H1 (cell line): ENCODE data around the gene LITAF. TPM values are rescaled to one million over a fixed set of nuclear protein-coding genes. Genes with fewer than 3 reads are reported as not detected.

Experiments used
- CTCF ChIA-PET: fragments of 300-600 bp; sonication (Branson Sonifier 250); formaldehyde crosslinking; loops from one replicate; lab custom pipeline; 2021; ENCODE audit not compliant: partially characterized antibody; lab: Charles Lee
- POLR2A ChIA-PET: fragments of 300-600 bp; sonication (Branson Sonifier 250); formaldehyde crosslinking; loops from one replicate; lab custom pipeline; 2021; ENCODE audit warnings: inconsistent platforms; ENCODE audit not compliant: partially characterized antibody; lab: Charles Lee
- DNase-seq, 2 experiments: peaks; one replicate each; pipeline versions ENCODE4 v3.0.0 to v3.0.0-alpha.2; 2010 to 2022; ENCODE audit warnings: low spot score in 2 of 2, low read depth in 1 of 2, mixed read lengths in 1 of 2
- FAIRE-seq: peaks from 2 replicates; lab custom pipeline; 2011; peaks lifted over from hg19 to GRCh38; lab: Jason Lieb, UNC
- H2AFZ ChIP-seq: 2 replicates; pipeline ENCODE4 v1.8.1; 2012; ENCODE audit warnings: low read length, inconsistent platforms
- H2AK5ac ChIP-seq: 2 replicates; pipeline ENCODE4 v1.6.1; 2013; ENCODE audit warnings: low read depth, low read length
- H2BK120ac ChIP-seq: replicated peaks from 2 replicates; pipeline ENCODE3; 2013; ENCODE audit warnings: low read depth, low read length, inconsistent platforms
- H2BK12ac ChIP-seq: 2 replicates; pipeline ENCODE4 v1.6.1; 2013; ENCODE audit warnings: low read depth, low read length
- H2BK15ac ChIP-seq: 2 replicates; pipeline ENCODE4 v1.6.1; 2013; ENCODE audit warnings: low read length
- H2BK20ac ChIP-seq: 2 replicates; pipeline ENCODE4 v1.6.1; 2013; ENCODE audit warnings: low read length
- H2BK5ac ChIP-seq: 2 replicates; pipeline ENCODE4 v1.6.1; 2013; ENCODE audit warnings: low read depth, low read length
- H3K14ac ChIP-seq: 2 replicates; pipeline ENCODE4 v1.6.1; 2013; ENCODE audit warnings: inconsistent platforms; ENCODE audit not compliant: insufficient read length
- H3K18ac ChIP-seq: 2 replicates; pipeline ENCODE4 v1.6.1; 2013; ENCODE audit warnings: low read length; ENCODE audit errors: extremely low read depth
- H3K23ac ChIP-seq: 2 replicates; pipeline ENCODE4 v1.6.1; 2013; ENCODE audit warnings: inconsistent platforms; ENCODE audit not compliant: insufficient read length
- H3K23me2 ChIP-seq: 2 replicates; pipeline ENCODE4 v1.6.1; 2013; ENCODE audit warnings: low read depth, low read length
- H3K27ac ChIP-seq: 2 replicates; pipeline ENCODE4 v1.6.1; 2011; ENCODE audit warnings: low read depth, low read length, inconsistent platforms
- H3K27me3 ChIP-seq, 4 experiments: replicated peaks in 1 of 4; 1 replicate in 1 of 4; 2 replicates in 3 of 4; pipeline versions ENCODE4 v1.6.1 to v1.8.1; 2011 to 2013; ENCODE audit warnings: low read length in 3 of 4, mild to moderate bottlenecking in 3 of 4, inconsistent platforms in 2 of 4, mixed read lengths in 2 of 4, moderate library complexity in 1 of 4; ENCODE audit not compliant: control insufficient read depth in 3 of 4, insufficient read depth in 3 of 4; ENCODE audit errors: extremely low read depth in 1 of 4
- H3K36me3 ChIP-seq, 4 experiments: 2 replicates each; pipeline versions ENCODE4 v1.6.1 to v1.8.1; 2011 to 2013; ENCODE audit warnings: mild to moderate bottlenecking in 4 of 4, low read length in 3 of 4, moderate library complexity in 2 of 4, control low read depth in 1 of 4, inconsistent platforms in 1 of 4; ENCODE audit not compliant: insufficient read depth in 4 of 4, control insufficient read depth in 2 of 4
- H3K4ac ChIP-seq: replicated peaks from 2 replicates; pipeline ENCODE3; 2013; ENCODE audit warnings: low read length, low read depth, mixed read lengths, inconsistent platforms; ENCODE audit not compliant: insufficient read length
- H3K4me1 ChIP-seq, 4 experiments: replicated peaks in 1 of 4; 1 replicate in 1 of 4; 2 replicates in 3 of 4; pipeline versions ENCODE4 v1.6.1 to v1.8.1; 2011 to 2013; ENCODE audit warnings: low read length in 3 of 4, inconsistent platforms in 2 of 4, mixed read lengths in 1 of 4; ENCODE audit not compliant: insufficient read depth in 4 of 4, control insufficient read depth in 3 of 4
- H3K4me2 ChIP-seq, 2 experiments: 2 replicates each; pipeline versions ENCODE4 v1.6.1 to v1.8.1; 2011 to 2013; ENCODE audit warnings: low read depth in 2 of 2, low read length in 2 of 2, control low read depth in 1 of 2, inconsistent platforms in 1 of 2, mild to moderate bottlenecking in 1 of 2; ENCODE audit not compliant: insufficient read depth in 1 of 2
- H3K4me3 ChIP-seq, 4 experiments: fragments of 200-600, 300-600 bp in 1 of 4; sonication (generic), shearing (Covaris generic), sonication (Bioruptor Twin) in 1 of 4; 2 replicates each; pipeline versions ENCODE4 v1.5.1 to v1.8.1; 2011 to 2016; ENCODE audit warnings: low read length in 4 of 4, low read depth in 3 of 4, control low read depth in 2 of 4, inconsistent platforms in 2 of 4, mild to moderate bottlenecking in 2 of 4, mixed read lengths in 1 of 4, moderate library complexity in 1 of 4; ENCODE audit not compliant: insufficient read depth in 2 of 4; ENCODE audit errors: extremely low read depth in 1 of 4
- H3K56ac ChIP-seq: replicated peaks from 2 replicates; pipeline ENCODE3; 2013; ENCODE audit warnings: low read depth, mild to moderate bottlenecking, mixed read lengths, low read length, inconsistent platforms; ENCODE audit not compliant: insufficient read length
- H3K79me1 ChIP-seq: 2 replicates; pipeline ENCODE4 v1.6.1; 2013; ENCODE audit warnings: low read depth, low read length, control low read depth
- H3K79me2 ChIP-seq, 2 experiments: 2 replicates each; pipeline versions ENCODE4 v1.6.1 to v1.8.1; 2012 to 2013; ENCODE audit warnings: low read length in 2 of 2, mild to moderate bottlenecking in 2 of 2, inconsistent platforms in 1 of 2; ENCODE audit not compliant: insufficient read depth in 2 of 2, control insufficient read depth in 1 of 2
- H3K9ac ChIP-seq, 4 experiments: replicated peaks in 1 of 4; 1 replicate in 1 of 4; 2 replicates in 3 of 4; pipeline versions ENCODE4 v1.6.1 to v1.8.1; 2011 to 2013; ENCODE audit warnings: low read depth in 3 of 4, low read length in 3 of 4, control low read depth in 2 of 4, mild to moderate bottlenecking in 2 of 4, moderate library complexity in 2 of 4, inconsistent platforms in 1 of 4; ENCODE audit errors: extremely low read depth in 1 of 4
- H3K9me3 ChIP-seq, 2 experiments: 2 replicates each; pipeline versions ENCODE4 v1.6.1 to v1.8.1; 2012 to 2013; ENCODE audit warnings: mild to moderate bottlenecking in 2 of 2, moderate library complexity in 2 of 2, control low read depth in 1 of 2, inconsistent platforms in 1 of 2, low read depth in 1 of 2, low read length in 1 of 2, mixed read lengths in 1 of 2; ENCODE audit not compliant: insufficient read depth in 2 of 2
- H4K20me1 ChIP-seq, 2 experiments: replicated peaks in 1 of 2; 2 replicates each; pipeline versions ENCODE3 to v1.8.1; 2011 to 2013; ENCODE audit warnings: inconsistent platforms in 2 of 2, low read length in 2 of 2, mild to moderate bottlenecking in 1 of 2; ENCODE audit not compliant: insufficient read depth in 2 of 2, control insufficient read depth in 1 of 2
- H4K5ac ChIP-seq: 2 replicates; pipeline ENCODE4 v1.6.1; 2013; ENCODE audit warnings: low read length, low read depth, mixed read lengths, inconsistent platforms; ENCODE audit not compliant: insufficient read length
- H4K8ac ChIP-seq: 2 replicates; pipeline ENCODE4 v1.8.0; 2013; ENCODE audit warnings: mild to moderate bottlenecking, moderate library complexity, low read length, inconsistent platforms; ENCODE audit not compliant: insufficient read depth; ENCODE audit errors: extremely low read depth
- H4K91ac ChIP-seq: replicated peaks from 2 replicates; pipeline ENCODE3; 2013; ENCODE audit warnings: low read length, mixed read lengths, inconsistent platforms; ENCODE audit not compliant: insufficient read length
- ATF2 ChIP-seq: IDR thresholded peaks from 2 replicates; pipeline ENCODE4 v1.6.1; 2012; ENCODE audit warnings: low read length, inconsistent platforms
- CBX8 ChIP-seq: fragments of 300-800, 300-1000 bp; sonication (generic); IDR thresholded peaks from 2 replicates; pipeline ENCODE4 v1.7.1; 2016; ENCODE audit warnings: low read depth, low read length, borderline replicate concordance
- GTF2F1 ChIP-seq: IDR thresholded peaks from 2 replicates; pipeline ENCODE4 v1.6.1; 2012; ENCODE audit warnings: low read depth, low read length, improper control_type of control experiment, borderline replicate concordance
- KDM5A ChIP-seq: fragments of 200-600 bp; IDR thresholded peaks from 2 replicates; pipeline ENCODE4 v1.7.1; 2012; ENCODE audit warnings: mild to moderate bottlenecking, low read length, inconsistent platforms, mixed read lengths
- MAFK ChIP-seq: IDR thresholded peaks from 2 replicates; pipeline ENCODE4 v1.6.1; 2012; ENCODE audit warnings: low read depth, mild to moderate bottlenecking, improper control_type of control experiment, low read length
- SAP30 ChIP-seq: fragments of 300-600 bp; sonication (generic); IDR thresholded peaks from 2 replicates; pipeline ENCODE4 v1.7.1; 2012; ENCODE audit warnings: low read length, moderate library complexity, mild to moderate bottlenecking, inconsistent platforms; ENCODE audit not compliant: insufficient read depth, insufficient replicate concordance
- SP4 ChIP-seq: IDR thresholded peaks from 2 replicates; pipeline ENCODE4 v1.6.1; 2012; ENCODE audit warnings: low read length, inconsistent platforms
- WGBS, 2 experiments: shearing (Covaris generic) in 1 of 2; methylation state at CpG; one replicate each; pipeline versions ENCODE4 v1.1.6 to v1.1.7; 2013 to 2015; ENCODE audit warnings: low lambda C conversion rate in 2 of 2, mixed read lengths in 2 of 2, inconsistent platforms in 1 of 2, low coverage in 1 of 2, missing lambda C conversion rate in 1 of 2; ENCODE audit not compliant: insufficient replicate concordance in 2 of 2, insufficient coverage in 1 of 2, insufficient read length in 1 of 2; ENCODE audit errors: extremely low coverage in 1 of 2, missing lambda C conversion rate in 1 of 2; 5-methylcytosine and 5-hydroxymethylcytosine counted together
- polyA plus RNA-seq, 7 experiments: library from polyadenylated mRNA; depleted of rRNA in 3 of 7; stranded (reverse) in 5 of 7; unstranded in 2 of 7; fragments of >200 nt in 5 of 7; fragments of 200-250 nt in 2 of 7; gene quantifications; 1 replicate in 5 of 7; 2 replicates in 1 of 7; 4 replicates in 1 of 7; pipeline versions ENCODE4 v1.2.1 to v1.2.3, GENCODE V29; 2011 to 2013; ENCODE audit warnings: missing spikeins in 2 of 7, mixed read lengths in 2 of 7
- total RNA-seq: library from RNA; stranded (reverse); fragmentation: NEBNext Ultra II Directional; extraction: Animal tissue kit (Norgen Biotek cat#: 25700); gene quantifications from 2 replicates; pipeline ENCODE4 v1.2.1, GENCODE V29; 2021
- TF ChIP-seq, protein P1 (sequence below): IDR thresholded peaks from 2 replicates; pipeline ENCODE4 v1.6.1; 2011; ENCODE audit warnings: low read length, improper control_type of control experiment

The LITAF gene
- total and polyA plus RNA-seq, 2 of the 8 experiments (the other 6 are each of a cell fraction or from before 2014, with no cell fraction given) = 165 to 205 TPM

- peak overlapping the region; percentile 75 for H2BK120ac ChIP-seq
- peak overlapping the region; percentile 43; the same call in 1 of the 2 replicates for H2BK20ac ChIP-seq
- H3K4me3 ChIP-seq = peak overlapping the region in 1 of 4 experiments; percentile 48; a peak in 2 of 8 replicates
- H3K4me1 ChIP-seq = peaks cover 9 to 35% (median 28%) of the 10 kb centered on the region in 4 experiments
- H2BK15ac ChIP-seq = no peak overlapping the region
- H3K9me3 ChIP-seq = no peaks in the 10 kb centered on the region; a peak in 1 of 4 replicates
- peak overlapping the region; percentile 75; the same call in 1 of the 2 replicates for H2BK5ac ChIP-seq
- H3K79me1 ChIP-seq = peaks cover 15% of the 10 kb centered on the region
- no peak overlapping the region for H3K23ac ChIP-seq
- DNase-seq (no peak), FAIRE-seq (no peak)
- no peak overlapping the region for H4K8ac ChIP-seq
- H3K56ac ChIP-seq = no peak overlapping the region
- H3K9ac ChIP-seq = no peak overlapping the region
- H3K27ac ChIP-seq = no peak overlapping the region; the same call in 1 of the 2 replicates
- H4K5ac ChIP-seq = peak overlapping the region; percentile 55
- peaks cover 7% of the 10 kb centered on the region for H3K23me2 ChIP-seq
- peaks cover 17 to 82% of the 10 kb centered on the region in 2 experiments for H3K79me2 ChIP-seq
- no peak overlapping the region for H2BK12ac ChIP-seq
- ChIA-PET POLR2A (interaction anchor here (0.9 to 3.1 kb wide), 7 partner anchors 12 to 55 kb away, joined by 3 to 12 read pairs (median 4); no protein-coding TSS in a partner anchor), CTCF (interaction anchor here (1.1 to 4.2 kb wide), 9 partner anchors 14 to 619 kb away, joined by 3 to 24 read pairs (median 4); no protein-coding TSS in a partner anchor)
- peak overlapping the region; percentile 84 for H3K18ac ChIP-seq
- H3K27me3 ChIP-seq = peaks cover 4 to 21% (median 13%) of the 10 kb centered on the region in 4 experiments
- H2AK5ac ChIP-seq = peak overlapping the region; percentile 97
- TF ChIP-seq CBX8 (no peak), ATF2 (no peak), MAFK (no peak), SP4 (no peak), SAP30 (no peak), GTF2F1 (no peak), KDM5A (no peak)
- TF ChIP-seq, protein P1, sequence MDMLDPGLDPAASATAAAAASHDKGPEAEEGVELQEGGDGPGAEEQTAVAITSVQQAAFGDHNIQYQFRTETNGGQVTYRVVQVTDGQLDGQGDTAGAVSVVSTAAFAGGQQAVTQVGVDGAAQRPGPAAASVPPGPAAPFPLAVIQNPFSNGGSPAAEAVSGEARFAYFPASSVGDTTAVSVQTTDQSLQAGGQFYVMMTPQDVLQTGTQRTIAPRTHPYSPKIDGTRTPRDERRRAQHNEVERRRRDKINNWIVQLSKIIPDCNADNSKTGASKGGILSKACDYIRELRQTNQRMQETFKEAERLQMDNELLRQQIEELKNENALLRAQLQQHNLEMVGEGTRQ = no peak
- H3K14ac ChIP-seq = no peak overlapping the region
- H4K91ac ChIP-seq = no peak overlapping the region
- peak overlapping the region; percentile 53 to 82; a peak in 3 of 4 replicates for H3K4me2 ChIP-seq
- no peak overlapping the region for H2AFZ ChIP-seq
- H3K4ac ChIP-seq = peak overlapping the region; percentile 80
- H4K20me1 ChIP-seq = peaks cover 0 to 9% of the 10 kb centered on the region in 2 experiments
- H3K36me3 ChIP-seq = peaks cover 0 to 5% (median 0%) of the 10 kb centered on the region in 4 experiments; a peak in 1 of 8 replicates
- 14% methylated on average over 3 of the region's 3 CpGs; no CpG with 5 or more reads in 1 of the 2 experiments for WGBS, 2 experiments
Measured at GRCh38 chr16:11581678-11582077, 5.0 kb downstream of the LITAF start.
